Measurements from ENCODE around the gene ACSS2.

The ACSS2 gene

GRCh38 chr20:34949120-34949519, 72.7 kb downstream of the ACSS2 start:
- no peak overlapping the region for H3K4me3 ChIP-seq (ENCODE audit: low read depth, low read length)
- TF ChIP-seq CTCF (IDR thresholded peaks at IDR 0.05; ENCODE audit: low read depth, low read length, missing control alignments), result no peak
- no peak for DNase-seq (ENCODE audit: low read depth)
- in situ Hi-C loops (cut with HindIII; ENCODE audit: low sequenced_read_pairs), result no loop called here

GRCh38 chr20:34951252-34951651, 74.8 kb downstream of the ACSS2 start:
- in situ Hi-C loops (cut with HindIII; ENCODE audit: low sequenced_read_pairs), result no loop called here
- no peak overlapping the region for H3K4me3 ChIP-seq (ENCODE audit: low read depth, low read length)
- no peak for DNase-seq (ENCODE audit: low read depth)
- TF ChIP-seq CTCF (IDR thresholded peaks at IDR 0.05; ENCODE audit: low read depth, low read length, missing control alignments), result no peak

GRCh38 chr20:34951652-34952051, 75.2 kb downstream of the ACSS2 start:
- in situ Hi-C loops (cut with HindIII; ENCODE audit: low sequenced_read_pairs), result no loop called here
- TF ChIP-seq CTCF (IDR thresholded peaks at IDR 0.05; ENCODE audit: low read depth, low read length, missing control alignments), result no peak
- DNase-seq (ENCODE audit: low read depth), result peak; percentile 76

GRCh38 chr20:34952671-34953070, 76.3 kb downstream of the ACSS2 start:
- in situ Hi-C loops (cut with HindIII; ENCODE audit: low sequenced_read_pairs), result no loop called here
- peak; percentile 50 for DNase-seq (ENCODE audit: low read depth)
- no peak for TF ChIP-seq CTCF (IDR thresholded peaks at IDR 0.05; ENCODE audit: low read depth, low read length, missing control alignments)
- H3K4me3 ChIP-seq (ENCODE audit: low read depth, low read length), result no peak overlapping the region

More at GRCh38 chr20:34951652-34952051, 75.2 kb downstream of the ACSS2 start:
- H3K4me3 ChIP-seq (ENCODE audit: low read depth, low read length), result no peak overlapping the region

- DNase-seq (ENCODE audit: low read depth), result no peak
- in situ Hi-C loops (cut with HindIII; ENCODE audit: low sequenced_read_pairs), result no loop called here
- H3K4me3 ChIP-seq (ENCODE audit: low read depth, low read length), result no peak overlapping the region
- TF ChIP-seq CTCF (IDR thresholded peaks at IDR 0.05; ENCODE audit: low read depth, low read length, missing control alignments), result no peak
These were observed 77.5 kb downstream of the ACSS2 start for GRCh38 chr20:34953960-34954359.

DNA sequence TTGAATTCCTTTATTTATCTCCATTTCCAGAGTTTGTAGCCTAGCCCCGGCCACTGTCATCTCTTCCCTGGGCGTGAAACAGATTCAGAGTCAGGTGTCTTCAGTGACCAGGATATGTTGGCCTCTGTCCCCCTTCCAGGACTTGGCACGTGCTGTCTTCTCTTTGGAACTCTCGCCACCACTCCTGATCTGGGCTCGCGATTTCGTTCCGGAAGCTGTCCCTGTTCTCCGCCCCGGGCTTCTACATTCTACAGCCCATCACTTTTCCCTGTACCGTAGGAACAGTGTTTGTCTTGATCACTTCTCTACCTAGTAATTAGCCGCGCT, 78.5 kb downstream of the ACSS2 start:
- in situ Hi-C loops (cut with HindIII; ENCODE audit: low sequenced_read_pairs), result no loop called here
- peak overlapping the region; percentile 62 for H3K4me3 ChIP-seq (ENCODE audit: low read depth, low read length)
- no peak for DNase-seq (ENCODE audit: low read depth)
- TF ChIP-seq CTCF (IDR thresholded peaks at IDR 0.05; ENCODE audit: low read depth, low read length, missing control alignments), result no peak
